H9 (cell line): ENCODE measurements around the gene MMP25. TPM values are rescaled to one million over a fixed set of nuclear protein-coding genes. Genes with fewer than 3 reads are reported as not detected.

Experiments used
- DNase-seq: peaks from one replicate; pipeline ENCODE4 v3.0.0-alpha.2; 2017
- H2AFZ ChIP-seq: one replicate; pipeline ENCODE4 v1.6.1; 2013; ENCODE audit warnings: mild to moderate bottlenecking, low read length, control low read depth, moderate library complexity
- H2AK5ac ChIP-seq: 2 replicates; pipeline ENCODE4 v1.6.1; 2013; ENCODE audit warnings: low read length, control low read depth, mixed read lengths; ENCODE audit not compliant: insufficient read length
- H2BK120ac ChIP-seq: one replicate; pipeline ENCODE4 v1.6.1; 2013; ENCODE audit warnings: low read depth, mild to moderate bottlenecking, low read length, control low read depth, inconsistent platforms; ENCODE audit not compliant: poor library complexity, severe bottlenecking
- H2BK12ac ChIP-seq: 2 replicates; pipeline ENCODE4 v1.6.1; 2013; ENCODE audit warnings: low read length, control low read depth, mixed read lengths, low read depth; ENCODE audit not compliant: insufficient read length
- H2BK15ac ChIP-seq: 2 replicates; pipeline ENCODE4 v1.6.1; 2013; ENCODE audit warnings: low read depth, low read length, control low read depth
- H2BK20ac ChIP-seq: one replicate; pipeline ENCODE4 v1.6.1; 2013; ENCODE audit warnings: low read depth, mild to moderate bottlenecking, low read length, control low read depth, inconsistent platforms; ENCODE audit not compliant: poor library complexity, severe bottlenecking
- H2BK5ac ChIP-seq: 2 replicates; pipeline ENCODE4 v1.6.1; 2013; ENCODE audit warnings: low read length, control low read depth, mixed read lengths; ENCODE audit not compliant: insufficient read length
- H3K14ac ChIP-seq: 2 replicates; pipeline ENCODE4 v1.6.1; 2013; ENCODE audit warnings: low read length, control low read depth; ENCODE audit not compliant: insufficient read depth
- H3K18ac ChIP-seq: 2 replicates; pipeline ENCODE4 v1.6.1; 2013; ENCODE audit warnings: low read depth, mild to moderate bottlenecking, mixed read lengths, low read length, control low read depth; ENCODE audit not compliant: insufficient read length
- H3K23ac ChIP-seq: 2 replicates; pipeline ENCODE4 v1.6.1; 2013; ENCODE audit warnings: low read length, control low read depth, mixed read lengths, low read depth; ENCODE audit not compliant: insufficient read length
- H3K23me2 ChIP-seq: 2 replicates; pipeline ENCODE4 v1.6.1; 2013; ENCODE audit warnings: low read depth, mild to moderate bottlenecking, mixed read lengths, low read length, control low read depth; ENCODE audit not compliant: insufficient read length, poor library complexity, severe bottlenecking
- H3K27ac ChIP-seq: 2 replicates; pipeline ENCODE4 v1.5.1; 2013; ENCODE audit warnings: low read length, control low read depth, mixed read lengths, low read depth; ENCODE audit not compliant: insufficient read length
- H3K27me3 ChIP-seq: 2 replicates; pipeline ENCODE4 v1.6.1; 2013; ENCODE audit warnings: low read length, control low read depth, inconsistent platforms; ENCODE audit not compliant: insufficient read depth
- H3K4ac ChIP-seq: 2 replicates; pipeline ENCODE4 v1.6.1; 2013; ENCODE audit warnings: low read depth, mild to moderate bottlenecking, control low read depth, inconsistent platforms, low read length, moderate library complexity
- H3K4me1 ChIP-seq: 2 replicates; pipeline ENCODE4 v1.6.1; 2013; ENCODE audit warnings: low read length, control low read depth, inconsistent platforms; ENCODE audit not compliant: insufficient read depth
- H3K4me2 ChIP-seq: 2 replicates; pipeline ENCODE4 v1.6.1; 2013; ENCODE audit warnings: low read length, control low read depth, mixed read lengths; ENCODE audit not compliant: insufficient read length, insufficient read depth
- H3K56ac ChIP-seq: 2 replicates; pipeline ENCODE4 v1.6.1; 2013; ENCODE audit warnings: low read depth, mild to moderate bottlenecking, mixed read lengths, low read length, control low read depth; ENCODE audit not compliant: insufficient read length
- H3K79me1 ChIP-seq: 2 replicates; pipeline ENCODE4 v1.6.1; 2013; ENCODE audit warnings: low read depth, mild to moderate bottlenecking, moderate library complexity, low read length, control low read depth, inconsistent platforms; ENCODE audit not compliant: insufficient read depth, poor library complexity, severe bottlenecking
- H3K79me2 ChIP-seq: 2 replicates; pipeline ENCODE4 v1.6.1; 2013; ENCODE audit warnings: low read length, control low read depth, inconsistent platforms; ENCODE audit not compliant: insufficient read depth
- H3K9ac ChIP-seq: 2 replicates; pipeline ENCODE4 v1.6.1; 2013; ENCODE audit warnings: low read length, control low read depth, mixed read lengths; ENCODE audit not compliant: insufficient read length; ENCODE audit errors: extremely low read depth
- H3K9me3 ChIP-seq: one replicate; pipeline ENCODE4 v1.6.1; 2013; ENCODE audit warnings: low read depth, low read length, inconsistent platforms; ENCODE audit not compliant: control insufficient read depth
- H3T11ph ChIP-seq: one replicate; pipeline ENCODE4 v1.6.1; 2013; ENCODE audit warnings: mild to moderate bottlenecking, low read length, control low read depth, inconsistent platforms
- H4K20me1 ChIP-seq: one replicate; pipeline ENCODE4 v1.6.1; 2013; ENCODE audit not compliant: control insufficient read depth, insufficient read length, insufficient read depth
- H4K5ac ChIP-seq: 2 replicates; pipeline ENCODE4 v1.6.1; 2013; ENCODE audit warnings: low read depth, mild to moderate bottlenecking, mixed read lengths, low read length, control low read depth; ENCODE audit not compliant: insufficient read length
- H4K8ac ChIP-seq: replicated peaks from 2 replicates; pipeline ENCODE4 v1.6.1; 2013; ENCODE audit warnings: low read length, control low read depth, mixed read lengths, low read depth; ENCODE audit not compliant: insufficient read length
- H4K91ac ChIP-seq: 2 replicates; pipeline ENCODE4 v1.6.1; 2013; ENCODE audit warnings: low read depth, mild to moderate bottlenecking, moderate library complexity, mixed read lengths, low read length, control low read depth; ENCODE audit not compliant: insufficient read length
- H3K27ac Mint-ChIP-seq, 3 experiments: 2 replicates in 2 of 3; 3 replicates in 1 of 3; pipeline ENCODE4 v1.8.0; 2020 to 2021; ENCODE audit warnings: mixed read lengths in 3 of 3, mild to moderate bottlenecking in 1 of 3, moderate library complexity in 1 of 3
- H3K27me3 Mint-ChIP-seq: 2 replicates; pipeline ENCODE4 v1.8.0; 2021; ENCODE audit warnings: low read depth, mild to moderate bottlenecking, moderate library complexity, mixed read lengths
- H3K36me3 Mint-ChIP-seq, 3 experiments: 2 replicates in 2 of 3; 3 replicates in 1 of 3; pipeline ENCODE4 v1.8.0; 2020 to 2021; ENCODE audit warnings: low read depth in 3 of 3, mixed read lengths in 3 of 3; ENCODE audit not compliant: insufficient read depth in 1 of 3
- H3K4me1 Mint-ChIP-seq, 2 experiments: 2 replicates each; pipeline ENCODE4 v1.8.0; 2020; ENCODE audit warnings: mixed read lengths in 2 of 2
- H3K4me3 Mint-ChIP-seq, 2 experiments: 2 replicates in 1 of 2; 3 replicates in 1 of 2; pipeline ENCODE4 v1.8.0; 2020 to 2021; ENCODE audit warnings: mild to moderate bottlenecking in 2 of 2, mixed read lengths in 2 of 2, moderate library complexity in 1 of 2
- H3K9me3 Mint-ChIP-seq, 2 experiments: 2 replicates in 1 of 2; 3 replicates in 1 of 2; pipeline ENCODE4 v1.8.0; 2020; ENCODE audit warnings: mild to moderate bottlenecking in 2 of 2, mixed read lengths in 2 of 2, moderate library complexity in 1 of 2
- CTCF ChIP-seq: fragments of 200-600 bp; sonication (generic); conservative IDR thresholded peaks from 3 replicates; pipeline ENCODE4 v1.8.0; 2021; ENCODE audit warnings: antibody characterized with exemption, mild to moderate bottlenecking
- WGBS: extraction: QIAGEN DNeasy Blood & Tissue Kit; methylation state at CpG from one replicate; pipeline ENCODE4 v1.1.7; 2013; ENCODE audit warnings: missing lambda C conversion rate, low lambda C conversion rate, mixed read lengths; ENCODE audit not compliant: insufficient read length; ENCODE audit errors: extremely low coverage; 5-methylcytosine and 5-hydroxymethylcytosine counted together
- total RNA-seq: library from RNA; stranded (reverse); gene quantifications from 2 replicates; pipeline ENCODE4 v1.2.1, GENCODE V29; 2021

MMP25 gene
- total RNA-seq, 1 experiment from 2014 or later: 13.5 TPM

- Histone ChIP-seq H3K4ac (no peak overlapping the region), H2AFZ (no peak overlapping the region), H3K23ac (no peak overlapping the region), H3K9ac (no peak overlapping the region), H3K18ac (no peak overlapping the region), H3K23me2 (peaks cover 20% of the 10 kb centered on the region), H3K4me1 (no peaks in the 10 kb centered on the region), H4K5ac (no peak overlapping the region), H2BK5ac (no peak overlapping the region), H4K8ac (no peak overlapping the region), H3K27me3 (no peaks in the 10 kb centered on the region), H2BK12ac (no peak overlapping the region), H2BK15ac (no peak overlapping the region), H3K27ac (no peak overlapping the region), H3K4me2 (peak overlapping the region; percentile 87), H3K79me1 (no peaks in the 10 kb centered on the region), H4K91ac (no peak overlapping the region), H3T11ph (no peak overlapping the region), H3K56ac (no peak overlapping the region), H2BK120ac (no peak overlapping the region), H2BK20ac (no peak overlapping the region), H4K20me1 (no peaks in the 10 kb centered on the region), H3K9me3 (no peaks in the 10 kb centered on the region), H3K14ac (no peak overlapping the region), H3K79me2 (no peaks in the 10 kb centered on the region), H2AK5ac (no peak overlapping the region)
- no peak for DNase-seq
- peaks cover 0 to 3% of the 10 kb centered on the region in 2 experiments; a peak in 2 of 5 replicates for H3K9me3 Mint-ChIP-seq
- peaks cover 9 to 29% (median 26%) of the 10 kb centered on the region in 3 experiments for H3K36me3 Mint-ChIP-seq
- peak overlapping the region; percentile 79 to 90 for H3K4me3 Mint-ChIP-seq
- H3K4me1 Mint-ChIP-seq: peaks cover 8 to 17% of the 10 kb centered on the region in 2 experiments
- no peak for TF ChIP-seq CTCF
- no peak overlapping the region for H3K27ac Mint-ChIP-seq
- WGBS: no CpG with 5 or more reads among the region's 13 CpGs
- peaks cover 72% of the 10 kb centered on the region for H3K27me3 Mint-ChIP-seq
Measured at GRCh38 chr16:3047387-3047720, 993 bp downstream of the MMP25 start.
